ENCODE measurements around the gene CIAO2B.
A peak's percentile ranks its signal among the peaks of the same experiment; 100 is the strongest.

CIAO2B gene

GRCh38 chr16:66964049-66964448 lies 29.8 kb upstream of the CIAO2B start:
- no peak for TF ChIP-seq RARB (CRISPR knock-in tag; IDR thresholded peaks at IDR 0.05)
- no peak for TF ChIP-seq ZFP30 (CRISPR knock-in tag; IDR thresholded peaks at IDR 0.05)
- no peak for TF ChIP-seq ESRRG (CRISPR knock-in tag; IDR thresholded peaks at IDR 0.05)
- ATAC-seq: no peak

GRCh38 chr16:66961914-66962313 lies 27.7 kb upstream of the CIAO2B start:
- TF ChIP-seq GLIS3 (CRISPR knock-in tag; IDR thresholded peaks at IDR 0.05) (no peak), PPARA (CRISPR knock-in tag; IDR thresholded peaks at IDR 0.05; ENCODE audit: borderline replicate concordance) (no peak), OSR1 (CRISPR knock-in tag; IDR thresholded peaks at IDR 0.05) (no peak), PATZ1 (CRISPR knock-in tag; IDR thresholded peaks at IDR 0.05; ENCODE audit: borderline replicate concordance) (no peak), POU6F1 (CRISPR knock-in tag; IDR thresholded peaks at IDR 0.05; ENCODE audit: borderline replicate concordance, low read depth) (no peak), ZNF565 (CRISPR knock-in tag; conservative IDR thresholded peaks at IDR 0.05; ENCODE audit: low read depth) (no peak)
- ATAC-seq: no peak

- no peak for TF ChIP-seq ZNF70 (CRISPR knock-in tag; IDR thresholded peaks at IDR 0.05)
- no peak for TF ChIP-seq BACH2 (CRISPR knock-in tag; IDR thresholded peaks at IDR 0.05; ENCODE audit: borderline replicate concordance)
- no peak for TF ChIP-seq ZNF565 (CRISPR knock-in tag; conservative IDR thresholded peaks at IDR 0.05; ENCODE audit: low read depth)
- no peak for TF ChIP-seq POU6F1 (CRISPR knock-in tag; IDR thresholded peaks at IDR 0.05; ENCODE audit: borderline replicate concordance, low read depth)
- TF ChIP-seq CSDC2 (CRISPR knock-in tag; IDR thresholded peaks at IDR 0.05): no peak
- TF ChIP-seq ARNTL (CRISPR knock-in tag; IDR thresholded peaks at IDR 0.05; ENCODE audit: borderline replicate concordance, low read depth): no peak
- no peak for TF ChIP-seq GLIS3 (CRISPR knock-in tag; IDR thresholded peaks at IDR 0.05)
- TF ChIP-seq ZFP3 (CRISPR knock-in tag; IDR thresholded peaks at IDR 0.05): no peak
- no peak for TF ChIP-seq RARB (CRISPR knock-in tag; IDR thresholded peaks at IDR 0.05)
- TF ChIP-seq ZNF8 (CRISPR knock-in tag; IDR thresholded peaks at IDR 0.05): no peak
- no peak for TF ChIP-seq PATZ1 (CRISPR knock-in tag; IDR thresholded peaks at IDR 0.05; ENCODE audit: borderline replicate concordance)
- no peak for TF ChIP-seq PPARA (CRISPR knock-in tag; IDR thresholded peaks at IDR 0.05; ENCODE audit: borderline replicate concordance)
- TF ChIP-seq SNAI2 (CRISPR knock-in tag; IDR thresholded peaks at IDR 0.05): no peak
- TF ChIP-seq TCF4 (CRISPR knock-in tag; IDR thresholded peaks at IDR 0.05; ENCODE audit: borderline replicate concordance): no peak
- TF ChIP-seq TSHZ2 (CRISPR knock-in tag; IDR thresholded peaks at IDR 0.05): no peak
- TF ChIP-seq ISL1 (CRISPR knock-in tag; IDR thresholded peaks at IDR 0.05): no peak
- TF ChIP-seq ZC3H10 (CRISPR knock-in tag; IDR thresholded peaks at IDR 0.05): no peak
- no peak for TF ChIP-seq TOX (CRISPR knock-in tag; IDR thresholded peaks at IDR 0.05; ENCODE audit: borderline replicate concordance)
- no peak for TF ChIP-seq ZFP30 (CRISPR knock-in tag; IDR thresholded peaks at IDR 0.05)
- no peak for TF ChIP-seq ESRRG (CRISPR knock-in tag; IDR thresholded peaks at IDR 0.05)
- ATAC-seq: peak; percentile 100
These were observed 27.0 kb upstream of the CIAO2B start, which contains the start of gene CES3 for GRCh38 chr16:66961065-66961744. CES3 (plus strand) TSS chr16:66961266; CDS start chr16:66961308, 42 bp downstream.
